IPS DF 6.9 (cell line): ENCODE results near the gene TUSC2.
"Not testable (repeated sequence)": the region's sequence is repeated elsewhere in the genome, so short reads cannot be mapped to it uniquely, and the experiment has no call there.

ENCODE experiments used
- DNase-seq: peaks from one replicate; pipeline ENCODE4 v3.0.0-alpha.2; 2013; ENCODE audit warnings: low read depth, low spot score
- H3K27ac ChIP-seq: one replicate; pipeline ENCODE4 v1.5.1; 2013; ENCODE audit warnings: low read length, control low read depth
- H3K27me3 ChIP-seq: 2 replicates; pipeline ENCODE4 v1.6.1; 2013; ENCODE audit warnings: mild to moderate bottlenecking, low read length; ENCODE audit not compliant: control insufficient read depth, insufficient read depth
- H3K36me3 ChIP-seq: 2 replicates; pipeline ENCODE4 v1.6.1; 2013; ENCODE audit warnings: low read length; ENCODE audit not compliant: control insufficient read depth, insufficient read depth
- H3K4me1 ChIP-seq: 2 replicates; pipeline ENCODE4 v1.6.1; 2013; ENCODE audit warnings: low read length; ENCODE audit not compliant: control insufficient read depth, insufficient read depth
- H3K4me3 ChIP-seq: 2 replicates; pipeline ENCODE4 v1.5.1; 2013; ENCODE audit warnings: mild to moderate bottlenecking, low read length
- H3K9me3 ChIP-seq: 2 replicates; pipeline ENCODE4 v1.6.1; 2013; ENCODE audit warnings: low read length, inconsistent platforms; ENCODE audit not compliant: control insufficient read depth, insufficient read depth
- WGBS: extraction: QIAGEN DNeasy Blood & Tissue Kit; methylation state at CpG from one replicate; pipeline ENCODE4 v1.1.7; 2013; ENCODE audit warnings: mixed read lengths, missing lambda C conversion rate; ENCODE audit not compliant: insufficient read length, insufficient coverage; 5-methylcytosine and 5-hydroxymethylcytosine counted together

The TUSC2 gene

GRCh38 chr3:50294089-50294488 lies 33.9 kb downstream of the TUSC2 start:
- Histone ChIP-seq H3K4me1 (peaks cover 1% of the 10 kb centered on the region; the same call in 1 of the 2 replicates), H3K4me3 (no peak overlapping the region), H3K9me3 (no peaks in the 10 kb centered on the region), H3K36me3 (peaks cover 16% of the 10 kb centered on the region), H3K27ac (no peak overlapping the region), H3K27me3 (no peaks in the 10 kb centered on the region)
- DNase-seq, result no peak
- WGBS, result no CpG with 5 or more reads among the region's 4 CpGs

GRCh38 chr3:50293079-50293801 lies 34.8 kb downstream of the TUSC2 start:
- DNase-seq, result no peak
- no peak overlapping the region for H3K4me3 ChIP-seq
- H3K36me3 ChIP-seq, result peaks cover 24% of the 10 kb centered on the region
- peaks cover 1% of the 10 kb centered on the region; the same call in 1 of the 2 replicates for H3K4me1 ChIP-seq
- no peak overlapping the region for H3K27ac ChIP-seq
- no peaks in the 10 kb centered on the region for H3K27me3 ChIP-seq
- H3K9me3 ChIP-seq, result no peaks in the 10 kb centered on the region
- no CpG with 5 or more reads among the region's 12 CpGs for WGBS

- Histone ChIP-seq H3K4me1 (peaks cover 1% of the 10 kb centered on the region; the same call in 1 of the 2 replicates), H3K27ac (no peak within 1 kb of the TSS)
These were observed 35.6 kb downstream of the TUSC2 start, which contains the start of gene IFRD2 for GRCh38 chr3:50292159-50293078. TSS of gene IFRD2 (minus strand) at chr3:50292429. CDS start at chr3:50292274, 155 bp downstream.

GRCh38 chr3:50290161-50290641 lies 37.8 kb downstream of the TUSC2 start:
- Histone ChIP-seq H3K4me3 (no peak overlapping the region), H3K4me1 (peaks cover 1% of the 10 kb centered on the region; the same call in 1 of the 2 replicates), H3K36me3 (peaks cover 35% of the 10 kb centered on the region), H3K27me3 (no peaks in the 10 kb centered on the region), H3K9me3 (no peaks in the 10 kb centered on the region), H3K27ac (no peak overlapping the region)
- DNase-seq, result no peak
- WGBS, result no CpG with 5 or more reads among the region's 16 CpGs

More at GRCh38 chr3:50292159-50293078, 35.6 kb downstream of the TUSC2 start, which contains the start of gene IFRD2:
- peak; percentile 98 for DNase-seq
- WGBS, result no CpG with 5 or more reads among the region's 67 CpGs
- peaks cover 28% of the 10 kb centered on the region for H3K36me3 ChIP-seq
- H3K27me3 ChIP-seq, result no peaks in the 10 kb centered on the region
- no peaks in the 10 kb centered on the region for H3K9me3 ChIP-seq
- peak within 1 kb of the TSS; percentile 74 for H3K4me3 ChIP-seq

- H3K27me3 ChIP-seq, result no peaks in the 10 kb centered on the region
- H3K36me3 ChIP-seq, result peaks cover 35% of the 10 kb centered on the region
- no peak overlapping the region for H3K27ac ChIP-seq
- H3K4me1 ChIP-seq, result peaks cover 1% of the 10 kb centered on the region; the same call in 1 of the 2 replicates
- no peaks in the 10 kb centered on the region for H3K9me3 ChIP-seq
- no peak for DNase-seq
- no CpG with 5 or more reads among the region's 6 CpGs for WGBS
- H3K4me3 ChIP-seq, result no peak overlapping the region
These were observed 38.9 kb downstream of the TUSC2 start for GRCh38 chr3:50289130-50289529.

- Histone ChIP-seq H3K27me3 (no peaks in the 10 kb centered on the region), H3K4me1 (peaks cover 1% of the 10 kb centered on the region; the same call in 1 of the 2 replicates), H3K4me3 (no peak overlapping the region), H3K27ac (no peak overlapping the region), H3K36me3 (peaks cover 35% of the 10 kb centered on the region), H3K9me3 (no peaks in the 10 kb centered on the region)
- no peak for DNase-seq
- WGBS, result no CpG with 5 or more reads among the region's 23 CpGs
These were observed 39.5 kb downstream of the TUSC2 start for GRCh38 chr3:50288387-50289007.

- WGBS, result no CpG with 5 or more reads among the region's 1 CpG
- no peak for DNase-seq
- H3K9me3 ChIP-seq, result no peaks in the 10 kb centered on the region
- H3K4me1 ChIP-seq, result no peaks in the 10 kb centered on the region
- H3K27me3 ChIP-seq, result no peaks in the 10 kb centered on the region
- no peak overlapping the region for H3K4me3 ChIP-seq
- H3K27ac ChIP-seq, result no peak overlapping the region
- peaks cover 35% of the 10 kb centered on the region for H3K36me3 ChIP-seq
These were observed 40.8 kb downstream of the TUSC2 start for GRCh38 chr3:50287262-50287661.

GRCh38 chr3:50286322-50287227 lies 41.4 kb downstream of the TUSC2 start:
- no peaks in the 10 kb centered on the region for H3K27me3 ChIP-seq
- no peak for DNase-seq
- WGBS, result no CpG with 5 or more reads among the region's 28 CpGs
- H3K27ac ChIP-seq, result no peak overlapping the region
- no peaks in the 10 kb centered on the region for H3K9me3 ChIP-seq
- H3K36me3 ChIP-seq, result peaks cover 35% of the 10 kb centered on the region
- H3K4me3 ChIP-seq, result no peak overlapping the region
- H3K4me1 ChIP-seq, result no peaks in the 10 kb centered on the region

GRCh38 chr3:50284121-50284520 lies 43.9 kb downstream of the TUSC2 start:
- not testable (repeated sequence) for H3K4me1 ChIP-seq, DNase-seq, H3K27me3 ChIP-seq, H3K9me3 ChIP-seq, H3K27ac ChIP-seq, H3K4me3 ChIP-seq
- no CpG with 5 or more reads among the region's 6 CpGs for WGBS
- H3K36me3 ChIP-seq, result peaks cover 19% of the 10 kb centered on the region
